UCSD-AML1 (cell line): Measurements from ENCODE around the gene LAMTOR4.
"Not testable (repeated sequence)": the region's sequence is repeated elsewhere in the genome, so short reads cannot be mapped to it uniquely, and the experiment has no call there.

Experiments
- DNase-seq: peaks from one replicate; lab custom pipeline; 2025; ENCODE audit not compliant: unreplicated experiment; lab: John Stamatoyannopoulos, UW

LAMTOR4 gene

DNA sequence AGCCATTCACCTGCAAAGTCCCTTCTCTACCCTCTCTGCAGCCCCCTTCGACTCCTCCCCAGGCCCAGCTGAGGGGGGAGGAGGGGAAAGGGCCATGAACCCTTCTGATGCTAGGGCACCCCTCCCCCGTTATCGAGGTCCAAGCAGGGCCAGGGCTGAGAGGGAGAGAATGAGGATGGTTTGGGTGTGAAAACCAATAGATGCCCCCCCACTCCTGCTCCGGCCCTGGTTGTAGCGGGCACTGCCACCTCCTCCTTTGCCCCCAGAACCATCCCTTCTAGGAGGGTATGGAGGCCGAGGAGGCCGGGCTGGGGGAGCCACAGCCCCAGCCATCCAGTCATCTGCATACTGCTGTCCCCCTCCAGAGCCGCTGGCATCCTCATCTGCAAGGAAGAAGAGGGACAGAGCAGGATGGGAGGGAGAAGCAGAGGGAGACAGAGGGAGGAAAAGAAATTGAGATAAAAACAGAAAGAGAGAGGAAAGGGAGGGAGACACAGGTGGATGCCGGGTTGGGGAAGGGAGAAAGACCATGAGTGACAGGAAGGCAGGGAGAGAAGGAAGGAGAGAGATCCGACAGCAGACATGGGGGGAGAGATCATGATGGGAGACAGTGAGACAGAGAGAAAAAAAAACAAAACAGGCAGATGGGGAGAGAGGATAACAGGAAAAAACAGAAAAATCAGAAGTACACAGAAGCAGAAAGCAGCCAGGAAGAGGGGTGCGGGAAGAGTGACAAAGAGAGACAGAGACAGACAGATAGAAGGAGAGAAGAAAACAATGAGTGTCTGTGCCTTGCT, 21.6 kb downstream of the LAMTOR4 start:
- no peak for DNase-seq

DNA sequence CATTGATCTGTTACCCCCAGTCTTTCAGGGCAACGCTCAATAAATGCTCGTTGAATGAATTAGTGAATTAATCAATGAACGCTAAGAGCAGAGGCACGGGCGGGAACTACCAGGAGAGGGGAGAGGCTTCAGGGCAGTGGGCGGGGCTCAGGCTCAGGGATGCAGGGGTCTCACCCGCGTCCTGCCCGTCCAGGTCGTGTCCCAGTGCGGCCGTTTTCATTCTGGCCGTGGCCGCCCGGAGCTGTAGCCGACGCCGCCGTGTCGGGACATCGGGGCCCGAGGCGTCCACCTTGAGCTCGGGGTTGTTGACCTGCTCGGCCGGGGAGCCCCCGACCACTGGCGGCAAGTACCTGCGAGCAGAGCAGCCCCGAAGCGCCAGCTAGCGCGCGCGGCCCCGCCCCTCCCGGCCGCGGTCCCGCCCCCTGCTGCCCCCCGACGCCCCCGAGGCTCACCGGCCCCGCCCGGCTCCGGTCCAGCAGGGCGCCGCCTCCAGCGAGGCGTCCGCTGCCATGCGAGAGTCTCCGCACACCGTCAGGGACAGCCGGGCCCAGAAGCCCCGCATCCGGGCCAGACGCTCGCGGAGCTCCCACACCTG, 22.5 kb downstream of the LAMTOR4 start:
- no peak for DNase-seq

DNA sequence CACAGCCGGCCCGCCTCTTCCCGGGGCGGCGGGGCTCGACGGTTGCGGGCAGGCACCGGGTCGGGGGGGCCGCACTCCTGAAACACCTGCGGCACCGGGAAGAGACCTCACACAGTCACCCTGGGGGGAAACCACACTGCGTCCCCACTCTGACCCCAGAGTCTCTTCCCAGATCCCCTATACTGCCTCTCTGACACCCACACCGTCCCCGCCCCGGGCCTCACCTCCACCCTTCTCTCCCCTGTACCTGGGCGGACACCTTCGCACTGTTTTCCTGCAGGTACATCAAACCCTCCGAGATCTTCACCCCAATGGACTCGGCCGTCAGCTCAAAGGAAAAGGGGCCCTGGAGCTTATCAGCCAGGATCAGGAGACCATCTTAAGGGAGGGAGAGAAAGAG, 23.1 kb downstream of the LAMTOR4 start:
- DNase-seq, result no peak

DNA sequence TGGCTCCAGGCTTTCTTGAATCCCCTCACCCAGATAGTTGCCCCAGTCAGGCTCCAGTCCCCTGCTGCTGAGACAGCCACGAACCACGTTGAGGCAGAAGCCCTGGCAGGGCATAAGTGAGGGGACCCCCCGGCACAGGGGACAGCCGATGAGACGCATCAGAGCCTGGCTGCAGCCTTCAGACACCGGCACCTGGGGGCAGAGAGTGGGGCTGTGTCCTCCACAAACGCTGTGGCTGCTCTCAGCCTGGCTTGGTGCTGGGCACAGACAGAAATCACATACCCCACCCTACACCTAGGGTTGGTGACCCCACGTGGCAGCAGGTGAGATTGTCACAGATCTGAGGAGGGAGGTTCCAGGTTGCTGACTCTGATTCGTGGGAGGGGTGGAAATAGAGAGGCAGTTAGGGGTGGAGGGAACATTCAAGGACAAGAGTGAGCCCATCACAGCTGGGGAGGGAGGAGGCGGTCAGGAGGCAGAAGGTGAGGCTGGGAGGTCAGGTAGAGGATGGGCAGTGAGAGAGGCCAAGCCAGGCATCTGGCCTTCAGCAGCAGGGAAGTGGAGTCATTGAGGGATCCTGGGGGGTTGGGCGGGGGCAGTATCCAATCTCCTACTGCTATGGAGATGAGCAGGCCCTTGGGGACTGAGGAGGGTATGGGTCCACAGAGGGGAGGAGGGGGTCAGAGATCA, 25.2 kb downstream of the LAMTOR4 start:
- no peak for DNase-seq

DNA sequence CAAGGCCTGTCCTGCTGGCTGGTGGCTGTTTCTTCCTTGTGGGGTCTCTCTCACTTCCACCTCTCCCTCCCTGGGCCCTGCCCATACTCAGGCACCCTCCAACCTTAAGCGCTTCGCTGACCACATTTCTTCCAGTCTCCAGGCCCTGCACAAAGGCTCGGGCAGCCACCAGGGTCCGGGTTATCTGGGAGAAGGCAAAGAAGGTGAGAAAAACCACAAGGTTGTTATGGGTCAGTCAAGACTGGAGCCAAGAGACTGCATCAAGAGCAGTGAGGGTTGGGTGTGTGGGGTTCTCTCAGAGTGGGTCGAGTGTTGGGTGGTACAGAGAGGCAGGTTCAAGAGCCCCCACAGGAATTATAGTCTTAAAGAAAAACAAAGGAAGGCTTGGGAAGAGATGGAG, 25.9 kb downstream of the LAMTOR4 start:
- DNase-seq, result no peak

DNA sequence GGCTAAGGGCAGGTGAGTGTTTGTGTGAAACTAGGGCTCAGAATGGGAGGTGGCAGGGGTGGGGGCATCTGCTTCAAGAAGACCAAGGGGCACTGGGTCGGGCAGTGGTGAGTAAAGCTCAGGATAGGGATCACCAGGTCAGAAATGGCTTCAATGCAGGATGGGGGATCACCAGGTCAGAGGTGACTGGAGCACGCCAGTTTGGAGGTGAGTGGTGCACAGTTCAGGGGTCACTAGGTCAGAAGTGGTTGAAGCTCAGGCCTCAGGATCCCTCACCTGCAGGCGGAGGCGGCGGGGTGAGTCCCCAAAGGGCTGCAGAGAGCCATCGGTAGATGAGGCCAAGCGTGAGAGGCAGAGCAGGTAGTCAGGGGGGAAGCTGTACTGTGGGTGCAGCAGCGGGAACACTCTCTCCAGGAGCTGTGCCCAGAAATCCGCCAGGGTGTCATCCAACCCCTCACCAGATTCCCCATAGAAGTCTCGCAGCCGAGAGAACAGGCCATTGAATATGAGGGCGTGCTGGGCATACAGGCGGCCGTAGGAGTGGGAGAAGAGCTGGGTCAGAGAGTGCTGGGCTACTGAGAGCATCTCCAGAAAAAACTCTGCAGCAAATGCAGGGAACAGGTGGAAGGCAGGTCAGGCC, 26.7 kb downstream of the LAMTOR4 start:
- no peak for DNase-seq

DNA sequence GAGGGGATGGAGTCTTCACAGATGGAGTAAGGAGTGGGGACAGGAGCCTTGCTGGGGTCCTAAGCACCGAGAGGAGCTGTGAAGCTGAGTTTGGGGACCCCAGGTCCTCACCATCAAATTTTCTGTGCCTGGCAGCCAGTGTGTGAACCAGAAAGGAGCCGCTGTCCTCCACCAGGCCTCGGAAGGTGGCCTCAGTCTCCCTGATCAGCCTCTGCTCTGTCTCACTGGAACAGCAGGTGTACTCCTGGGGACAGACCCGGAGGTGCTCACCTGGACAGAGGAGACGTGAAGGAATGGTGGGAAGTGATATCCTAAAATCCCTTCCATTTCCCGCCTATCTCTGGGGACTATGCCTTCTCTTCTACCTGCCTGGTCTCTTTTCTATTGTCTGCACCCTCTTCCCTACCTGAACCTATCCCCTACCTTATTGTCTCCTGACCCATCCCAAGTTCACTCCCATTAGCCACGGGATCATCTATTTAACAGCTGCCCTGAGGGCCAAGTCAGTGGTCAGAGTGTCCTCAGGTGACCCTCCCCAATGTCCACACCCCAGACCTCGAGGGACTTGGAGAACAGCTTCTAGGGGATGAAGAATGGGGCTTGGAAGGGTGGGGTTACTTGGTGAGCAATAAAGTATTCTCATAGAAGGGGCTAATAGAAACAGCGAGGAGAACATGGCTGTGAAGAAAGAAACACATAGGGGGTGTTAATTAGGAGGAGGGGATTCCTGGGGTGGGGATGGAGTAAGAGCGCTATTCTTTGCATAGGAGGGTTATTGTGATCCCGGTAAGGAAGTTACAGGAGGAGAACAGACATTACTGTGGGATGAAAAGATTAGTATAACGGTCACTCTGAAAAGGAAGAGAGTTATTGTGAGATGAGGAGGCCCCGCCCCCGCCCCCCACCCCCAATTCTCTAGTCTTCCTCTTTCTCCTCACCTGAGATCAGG, 27.7 kb downstream of the LAMTOR4 start:
- no peak for DNase-seq

DNA sequence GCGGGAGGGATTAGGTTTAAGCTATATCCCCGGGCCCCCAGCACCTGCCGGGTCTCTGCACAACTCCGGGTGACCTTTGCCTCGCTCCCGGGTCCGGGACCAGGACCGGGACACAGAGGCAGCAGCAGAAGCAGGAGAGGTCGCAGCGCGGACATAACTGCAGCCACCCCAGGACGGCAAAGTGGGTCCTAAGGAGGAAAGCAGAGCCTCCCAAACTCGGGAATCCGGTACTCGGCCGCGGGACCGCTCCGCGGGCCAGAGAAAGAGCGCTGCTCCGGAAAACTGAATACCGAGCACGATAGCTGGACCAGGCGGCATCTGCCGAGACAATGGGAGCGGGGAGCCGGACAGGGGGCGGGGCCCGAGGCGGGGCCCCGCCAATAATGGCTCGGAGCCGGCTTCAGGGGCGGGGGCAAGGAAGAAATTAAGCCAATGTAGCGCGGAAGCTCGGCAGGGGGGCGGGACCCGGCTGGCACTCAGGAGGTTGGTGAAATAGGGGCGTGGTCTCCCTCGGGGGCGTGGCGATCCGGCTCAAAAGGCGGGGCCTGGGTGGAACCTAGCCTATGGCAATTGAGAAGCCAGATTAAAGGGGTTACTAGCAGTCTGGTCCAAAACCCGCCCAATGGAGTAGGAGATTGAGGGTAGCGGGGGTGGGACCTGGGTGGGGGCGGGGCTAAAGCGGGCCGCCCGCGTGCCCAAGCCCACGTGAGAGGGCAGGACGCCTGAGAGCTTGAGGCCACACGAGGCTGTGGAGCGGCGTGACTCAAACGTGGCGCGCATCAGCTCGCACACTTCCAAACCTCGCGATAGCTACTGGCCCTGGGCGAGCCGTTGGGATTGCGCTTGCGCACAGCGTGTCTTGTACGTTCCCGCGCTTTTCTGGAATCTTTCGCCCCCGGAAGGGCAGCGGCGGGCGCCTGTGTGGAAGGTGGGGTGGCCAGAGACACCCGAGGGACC, 28.6 kb downstream of the LAMTOR4 start, which contains the start of the genes GPC2 and STAG3:
TSS of gene GPC2 (minus strand) at position 337 of the 957 bp plus-strand sequence. CDS start at position 155, 182 bp downstream.
TSS of gene STAG3 (plus strand) at position 874 of the 957 bp plus-strand sequence. CDS start 2,639 bp downstream, outside the sequence.
- DNase-seq, result peak; percentile 91

DNA sequence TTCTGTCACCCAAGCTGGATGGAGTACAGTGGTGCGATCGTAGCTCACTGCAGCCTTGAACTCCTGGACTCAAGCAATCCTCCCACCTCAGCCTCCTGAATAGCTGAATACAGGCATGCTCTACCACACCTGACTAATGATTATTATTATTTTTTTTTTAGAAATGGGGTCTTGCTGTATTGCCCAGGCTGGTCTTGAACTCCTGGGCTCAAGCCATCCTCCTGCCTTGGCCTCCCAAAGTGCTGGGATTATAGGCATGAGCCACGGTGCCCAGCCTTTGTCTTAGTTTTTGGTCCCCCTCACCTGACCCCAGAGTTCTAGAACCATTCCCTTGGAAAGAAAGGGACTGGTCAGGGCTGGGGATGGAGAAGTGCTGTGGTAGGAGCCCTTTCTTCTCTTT, 31.4 kb downstream of the LAMTOR4 start:
- not testable (repeated sequence) for DNase-seq

DNA sequence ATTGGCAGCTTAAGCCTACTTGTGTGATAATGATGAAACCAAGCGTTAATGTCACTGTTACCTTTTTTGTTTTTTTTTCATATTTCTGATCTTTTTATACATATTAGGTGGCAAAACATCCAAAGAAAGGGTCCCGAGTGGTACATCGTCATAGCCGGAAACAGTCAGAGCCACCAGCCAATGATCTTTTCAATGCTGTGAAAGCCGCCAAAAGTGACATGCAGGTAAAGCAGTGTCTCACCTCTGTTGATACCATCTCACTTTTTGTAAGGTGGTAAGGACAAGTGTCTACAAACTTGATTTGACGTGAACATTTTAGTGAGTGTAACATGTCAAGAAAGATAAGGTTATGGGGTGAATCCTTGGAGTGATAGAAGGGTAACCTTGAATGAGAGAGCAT, 33.9 kb downstream of the LAMTOR4 start:
- not testable (repeated sequence) for DNase-seq

DNA sequence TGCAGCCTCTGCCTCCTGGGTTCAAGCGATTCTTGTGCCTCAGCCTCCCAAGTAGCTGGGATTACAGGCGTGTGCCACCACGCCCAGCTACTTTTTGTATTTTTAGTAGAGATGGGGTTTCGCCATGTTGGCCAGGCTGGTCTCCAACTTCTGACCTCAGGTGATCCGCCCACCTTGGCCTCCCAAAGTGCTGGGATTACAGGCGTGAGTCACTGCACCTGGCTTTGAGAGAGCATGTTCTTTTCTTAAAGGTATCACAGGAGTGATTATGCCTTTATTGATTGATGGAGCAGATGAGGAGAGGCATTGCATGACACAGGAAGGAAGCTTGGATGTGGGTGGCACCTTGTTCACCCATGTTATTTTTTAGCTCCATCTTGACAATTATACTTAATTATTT, 34.4 kb downstream of the LAMTOR4 start:
- DNase-seq, result not testable (repeated sequence)

DNA sequence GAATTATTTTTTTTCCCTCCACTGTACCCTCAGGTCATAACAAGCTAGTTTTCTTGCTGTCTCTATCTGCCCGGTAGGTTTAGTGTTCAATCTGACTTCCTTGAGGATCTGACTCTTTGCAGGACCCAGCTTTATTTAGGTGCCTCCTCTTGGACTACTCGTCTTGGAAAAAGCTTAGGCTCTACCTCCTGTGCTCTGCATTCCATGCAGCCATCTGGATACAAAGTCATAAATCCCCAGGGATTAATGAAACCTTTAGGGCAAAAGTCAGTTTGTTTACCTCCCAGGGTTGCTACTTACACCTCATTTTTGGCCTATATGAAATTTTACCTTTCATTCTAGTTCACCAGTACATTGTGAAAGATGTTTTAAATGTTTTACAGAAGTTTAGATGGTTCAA, 37.0 kb downstream of the LAMTOR4 start:
- no peak for DNase-seq

DNA sequence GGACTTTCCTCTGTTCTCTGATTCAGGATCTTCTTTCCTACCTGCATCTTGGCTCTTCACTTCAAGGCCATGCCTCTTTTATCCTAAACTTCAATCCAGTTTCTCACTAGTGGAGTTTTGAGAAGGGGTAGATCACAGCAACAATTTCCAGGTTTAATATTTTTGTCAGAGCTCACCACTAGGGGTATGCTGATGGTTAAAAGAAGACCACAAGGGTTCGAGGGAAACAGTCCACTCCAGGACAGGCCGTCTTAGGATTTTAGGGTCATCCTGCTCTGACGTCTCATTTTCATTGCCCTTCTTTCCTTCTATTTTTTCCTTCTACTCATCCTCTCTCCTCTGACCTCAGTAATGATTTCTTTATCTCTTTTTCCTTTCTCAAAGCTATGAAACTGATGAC, 40.3 kb downstream of the LAMTOR4 start:
- no peak for DNase-seq

DNA sequence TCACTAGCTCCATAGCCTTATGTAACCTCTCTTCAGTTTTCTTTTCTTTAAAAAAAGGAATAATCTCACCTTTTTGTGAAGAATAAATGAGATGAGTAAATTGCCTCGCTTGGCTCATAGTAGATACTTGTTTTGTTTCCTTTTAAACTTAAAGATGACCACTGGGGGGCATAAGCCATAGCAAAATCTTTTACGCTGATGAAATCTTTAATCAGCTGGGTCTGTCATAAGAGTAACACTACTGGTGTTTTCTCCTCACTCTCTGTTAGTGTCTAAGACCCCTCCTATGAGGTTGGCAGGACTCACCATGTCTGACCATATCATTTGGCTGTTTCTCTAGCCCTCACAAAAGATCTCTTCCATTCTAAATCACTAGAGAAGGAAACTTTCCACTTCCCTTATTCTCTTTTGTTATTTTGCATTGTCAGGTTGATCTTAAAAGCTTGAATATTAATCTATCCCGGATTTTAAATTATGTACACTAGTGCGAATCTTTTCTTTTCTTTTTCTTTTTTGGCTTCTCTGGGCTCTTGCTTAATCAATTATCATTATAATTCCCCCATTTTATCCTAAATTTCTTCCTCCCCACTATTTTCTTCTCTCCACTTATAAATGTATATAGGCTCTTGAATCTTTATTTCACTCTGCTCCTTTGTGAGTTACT, 41.5 kb downstream of the LAMTOR4 start:
- DNase-seq, result no peak

DNA sequence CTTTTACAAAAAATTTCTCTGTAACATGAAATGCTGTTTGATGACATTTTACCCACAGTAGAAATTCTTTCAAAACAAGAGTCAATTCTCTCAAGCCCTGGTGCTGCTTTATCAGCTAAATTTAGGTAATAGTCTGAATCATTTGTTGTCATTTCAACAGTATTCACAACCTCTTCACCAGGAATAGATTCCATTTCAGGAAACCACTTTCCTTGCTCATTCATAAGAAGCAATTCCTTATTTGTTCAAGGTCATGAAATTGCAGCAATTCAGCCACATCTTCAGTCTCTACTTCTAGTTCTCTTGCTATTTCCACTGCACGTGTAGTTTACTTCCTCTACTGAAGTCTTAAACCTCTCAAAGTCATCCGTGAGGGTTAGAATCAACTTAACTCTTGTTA, 43.1 kb downstream of the LAMTOR4 start:
- DNase-seq, result no peak

DNA sequence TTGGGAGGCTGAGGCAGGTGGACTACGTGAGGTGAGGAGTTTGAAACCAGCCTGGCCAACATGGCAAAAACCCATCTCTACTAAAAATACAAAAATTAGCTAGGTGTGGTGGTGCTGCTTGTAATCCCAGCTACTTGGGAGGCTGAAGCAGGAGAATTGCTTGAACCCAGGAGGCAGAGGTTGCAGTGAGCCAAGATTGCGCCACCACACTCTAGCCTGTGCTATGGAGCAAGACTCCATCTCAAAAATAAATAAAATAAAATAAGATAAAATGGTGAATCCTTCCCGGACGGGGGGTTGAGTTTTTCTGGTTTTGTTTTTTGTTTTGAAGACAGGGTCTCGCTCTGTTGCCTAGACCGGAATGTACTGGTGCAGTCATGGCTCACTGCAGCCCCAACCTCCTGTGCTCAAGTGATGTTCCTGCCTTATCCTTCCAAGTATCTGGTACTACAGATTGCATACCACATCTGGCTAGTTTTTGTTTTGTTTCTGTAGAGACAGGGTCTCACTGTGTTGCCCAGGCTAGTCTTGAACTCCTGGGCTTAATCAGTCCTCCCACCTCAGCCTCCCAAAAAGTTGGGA, 43.7 kb downstream of the LAMTOR4 start:
- not testable (repeated sequence) for DNase-seq

DNA sequence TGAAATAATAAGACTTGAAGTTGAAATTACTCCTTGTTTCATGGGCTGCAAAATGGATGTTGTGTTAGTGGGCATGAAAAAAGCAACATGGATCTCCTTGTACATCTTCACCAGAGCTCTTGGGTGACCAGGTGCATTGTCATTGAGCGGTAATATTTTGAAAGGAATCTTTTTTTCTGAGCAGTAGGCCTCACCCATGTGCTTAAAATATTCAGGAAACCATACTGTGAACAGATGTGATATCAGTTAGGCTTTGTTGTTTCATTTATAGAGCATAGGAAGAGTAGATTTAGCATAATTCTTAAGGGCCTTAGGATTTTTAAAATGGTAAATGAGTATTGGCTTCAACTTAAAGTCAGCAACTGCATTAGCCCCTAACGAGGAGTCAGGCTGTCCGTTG, 44.3 kb downstream of the LAMTOR4 start:
- DNase-seq, result no peak

DNA sequence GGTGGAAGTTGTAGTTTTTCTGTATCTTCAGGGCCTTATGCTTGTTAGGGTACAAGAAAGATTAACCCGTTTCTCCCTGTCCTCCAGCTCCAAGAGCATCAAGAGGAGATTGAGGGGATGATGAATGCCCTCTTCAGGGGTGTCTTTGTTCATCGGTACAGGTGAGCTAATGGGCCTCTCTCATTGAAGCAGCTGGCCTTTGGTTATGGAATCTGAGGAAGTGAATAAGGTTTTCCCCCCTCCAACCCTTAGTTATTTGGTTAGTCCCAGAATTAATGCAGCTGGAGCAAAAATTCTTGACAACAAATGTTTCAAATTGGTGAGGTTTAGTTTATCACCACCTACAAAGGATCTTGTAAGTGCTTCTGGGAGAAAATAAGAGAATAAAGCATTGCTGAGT, 46.5 kb downstream of the LAMTOR4 start:
- no peak for DNase-seq
